ENCODE data around the gene PATL2. TPM values are rescaled to one million over a fixed set of nuclear protein-coding genes. Genes with fewer than 3 reads are reported as not detected.
"Not testable (repeated sequence)": the region's sequence is repeated elsewhere in the genome, so short reads cannot be mapped to it uniquely, and the experiment has no call there.

Gene PATL2
- total RNA-seq, 2 experiments from 2014 or later = 16.1 to 17.8 TPM

DNA sequence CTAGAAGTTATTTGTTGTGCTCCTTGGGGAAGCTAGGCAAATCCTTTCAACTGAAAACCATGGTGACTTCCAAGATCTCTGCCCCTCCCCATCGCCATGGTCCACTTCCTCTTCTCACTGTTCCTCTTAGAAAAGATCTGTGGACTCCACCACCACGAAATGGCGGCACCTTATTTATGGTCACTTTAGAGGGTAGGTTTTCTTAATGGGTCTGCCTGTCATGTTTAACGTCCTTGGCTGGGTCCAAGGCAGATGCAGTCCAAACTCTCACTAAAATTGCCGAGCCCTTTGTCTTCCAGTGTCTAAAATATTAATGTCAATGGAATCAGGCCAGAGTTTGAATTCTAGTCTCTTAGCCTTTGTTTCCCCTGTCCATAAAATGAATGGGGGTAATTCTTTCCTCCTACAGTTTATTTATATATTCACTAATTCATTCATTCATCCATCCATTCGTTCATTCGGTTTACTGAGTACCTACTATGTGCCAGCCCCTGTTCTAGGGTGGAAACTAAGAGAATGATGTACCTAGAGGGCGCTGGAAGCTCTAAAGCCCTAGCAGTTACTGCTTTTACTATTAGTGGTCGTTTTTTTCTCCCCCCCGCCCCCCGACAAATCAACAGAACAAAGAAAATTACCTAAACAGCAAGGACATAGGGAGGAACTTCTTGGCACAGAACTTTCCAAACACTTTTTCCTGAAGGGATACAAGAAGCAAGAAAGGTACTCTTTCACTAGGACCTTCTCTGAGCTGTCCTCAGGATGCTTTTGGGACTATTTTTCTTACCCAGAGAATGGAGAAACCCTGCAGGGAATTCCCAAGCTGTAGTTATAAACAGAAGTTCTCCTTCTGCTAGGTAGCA, 657 bp downstream of the PATL2 start:
- intact Hi-C loops (cut with micrococcal nuclease) = loop anchor here (1.0 to 5.0 kb wide), 3 partner anchors 18 to 47 kb away; partner anchors contain the start of gene SPG11
- peak; percentile 27 for TF ChIP-seq CTCF (IDR thresholded peaks at IDR 0.05)
- Mint-ChIP-seq H3K27me3 (no peaks in the 10 kb centered on the region), H3K36me3 (ENCODE audit: low read depth) (peaks cover 67% of the 10 kb centered on the region), H3K4me1 (ENCODE audit: low read depth) (peaks cover 29% of the 10 kb centered on the region), H3K9me3 (no peaks in the 10 kb centered on the region), H3K27ac (peak overlapping the region; percentile 100), H3K4me3 (peak overlapping the region; percentile 94)
- ChIA-PET POLR2A (interaction anchor here (0.6 to 37.9 kb wide), 14 partner anchors 14 to 313 kb away, joined by 3 to 1862 read pairs (median 5); partner anchors contain the start of genes CTDSPL2, SORD, SPG11 and TRIM69), CTCF (interaction anchor here (0.6 to 16.8 kb wide), 10 partner anchors 14 to 73 kb away, joined by 3 to 333 read pairs (median 3); partner anchors contain the start of genes SPG11 and TRIM69)
- ATAC-seq (peak; percentile 14), DNase-seq (peak; percentile 67)

DNA sequence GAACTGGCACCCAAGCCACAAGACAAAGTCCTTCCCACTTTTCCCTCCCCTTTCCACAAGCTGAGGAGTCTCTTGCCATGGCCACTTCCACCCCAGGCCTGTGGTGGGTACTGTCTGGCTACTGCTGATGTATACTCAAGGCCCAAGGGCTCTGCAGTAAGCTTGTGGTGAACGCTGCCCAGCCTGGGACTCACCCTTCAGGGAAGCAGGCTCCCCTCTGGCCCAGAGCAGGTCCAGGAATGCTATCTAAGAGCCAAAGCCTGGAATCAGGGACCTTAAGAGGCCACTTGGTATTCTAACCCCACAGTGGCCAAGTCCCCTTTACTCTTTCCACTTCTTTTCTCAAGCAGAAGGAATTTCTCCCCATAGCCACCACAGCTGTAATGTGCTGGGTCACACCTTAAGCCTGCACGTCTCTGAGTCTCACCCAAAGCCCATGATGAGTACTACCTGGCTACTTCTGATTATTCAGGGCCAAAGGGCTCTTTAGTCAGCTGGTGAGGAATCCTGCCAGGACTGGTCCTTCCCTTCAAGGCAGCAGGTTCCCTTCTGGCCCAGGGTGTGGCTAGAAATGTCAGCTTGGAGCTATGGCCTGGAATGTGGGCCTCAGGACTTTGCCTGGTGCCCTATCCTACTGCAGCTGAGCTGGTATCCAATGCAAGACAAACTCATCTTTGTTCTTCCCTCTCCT, 4.0 kb downstream of the PATL2 start:
- Mint-ChIP-seq H3K36me3 (ENCODE audit: low read depth) (peaks cover 50% of the 10 kb centered on the region), H3K4me3 (no peak overlapping the region), H3K9me3 (peaks cover 13% of the 10 kb centered on the region), H3K27ac (no peak overlapping the region), H3K4me1 (ENCODE audit: low read depth) (peaks cover 24% of the 10 kb centered on the region), H3K27me3 (no peaks in the 10 kb centered on the region)
- POLR2A ChIA-PET = interaction anchor here (0.6 to 37.9 kb wide), 4 partner anchors 12 to 286 kb away, joined by 3 to 1862 read pairs (median 3); partner anchors contain the start of gene SPG11
- DNase-seq (no peak), ATAC-seq (no peak)
- intact Hi-C loops (cut with micrococcal nuclease) = no loop called here
- CTCF ChIA-PET = interaction anchor here (1.2 to 16.8 kb wide), 3 partner anchors 8 to 41 kb away, joined by 3 to 333 read pairs (median 197); partner anchors contain the start of genes SPG11 and TRIM69
- no peak for TF ChIP-seq CTCF (IDR thresholded peaks at IDR 0.05)

DNA sequence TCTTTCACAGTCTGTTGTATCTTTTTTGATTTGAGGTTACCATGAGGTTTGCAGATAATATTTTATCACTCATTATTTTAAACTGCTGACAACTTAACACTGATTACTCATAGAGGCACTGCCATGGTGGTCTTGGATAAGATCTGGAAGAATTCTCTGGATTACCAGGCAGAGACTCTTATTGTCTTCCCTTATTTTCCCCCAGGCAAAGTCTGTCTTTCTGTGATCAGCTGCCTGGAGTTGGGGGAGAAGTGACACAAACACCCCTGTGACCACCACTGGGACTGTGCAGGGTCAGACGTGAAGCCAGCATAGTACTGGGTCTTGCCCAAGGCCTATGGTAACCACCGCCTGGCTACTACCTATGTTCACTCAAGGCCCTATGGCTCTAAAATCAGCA, 4.7 kb downstream of the PATL2 start:
- intact Hi-C loops (cut with micrococcal nuclease) = no loop called here
- DNase-seq (no peak), ATAC-seq (no peak)
- no peak for TF ChIP-seq CTCF (IDR thresholded peaks at IDR 0.05)
- Mint-ChIP-seq H3K27me3 (no peaks in the 10 kb centered on the region), H3K4me1 (ENCODE audit: low read depth) (peaks cover 27% of the 10 kb centered on the region), H3K4me3 (no peak overlapping the region), H3K27ac (no peak overlapping the region), H3K36me3 (ENCODE audit: low read depth) (peaks cover 45% of the 10 kb centered on the region), H3K9me3 (peaks cover 17% of the 10 kb centered on the region)
- POLR2A ChIA-PET = interaction anchor here (1.2 to 37.9 kb wide), 3 partner anchors 13 to 33 kb away, joined by 3 to 1862 read pairs (median 3); partner anchors contain the start of gene SPG11
- CTCF ChIA-PET = interaction anchor here (12.7 to 16.8 kb wide), 2 partner anchors 27 to 40 kb away, joined by 197 to 333 read pairs; partner anchors contain the start of genes SPG11 and TRIM69

DNA sequence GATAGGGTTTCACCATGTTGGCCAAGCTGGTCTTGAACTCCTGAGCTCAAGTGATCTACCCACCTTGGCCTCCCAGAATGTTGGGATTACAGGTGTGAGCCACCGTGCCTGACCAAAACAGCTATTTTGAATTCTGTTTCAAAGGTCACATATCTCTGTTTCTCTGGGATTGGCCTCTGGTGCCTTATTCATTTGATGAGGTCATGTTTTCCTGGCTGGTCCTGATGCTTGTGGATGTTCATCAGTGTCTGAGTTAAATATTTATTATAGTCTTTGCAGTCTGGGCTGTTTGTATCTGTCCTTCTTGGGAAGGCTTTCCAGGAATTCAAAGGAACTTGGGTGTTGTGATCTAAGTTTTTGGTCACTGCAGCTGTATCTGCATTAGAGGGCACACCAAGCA, 5.1 kb downstream of the PATL2 start:
- ChIA-PET POLR2A (interaction anchor here (1.3 to 37.9 kb wide), 2 partner anchors 20 to 32 kb away, joined by 3 to 1862 read pairs; partner anchors contain the start of gene SPG11), CTCF (interaction anchor here (1.0 to 16.8 kb wide), 3 partner anchors 27 to 42 kb away, joined by 3 to 333 read pairs (median 197); partner anchors contain the start of genes SPG11 and TRIM69)
- ATAC-seq (no peak), DNase-seq (no peak)
- Mint-ChIP-seq H3K36me3 (ENCODE audit: low read depth) (peaks cover 42% of the 10 kb centered on the region), H3K4me1 (ENCODE audit: low read depth) (peaks cover 30% of the 10 kb centered on the region), H3K27me3 (no peaks in the 10 kb centered on the region), H3K9me3 (peaks cover 20% of the 10 kb centered on the region), H3K4me3 (no peak overlapping the region), H3K27ac (no peak overlapping the region)
- intact Hi-C loops (cut with micrococcal nuclease) = no loop called here
- TF ChIP-seq CTCF (IDR thresholded peaks at IDR 0.05) = no peak

GRCh38 chr15:44700676-44701075, 10.4 kb downstream of the PATL2 start:
- POLR2A ChIA-PET = interaction anchor here (2.5 kb wide), 1 partner anchor 37 kb away, joined by 12 read pairs; the partner anchor contains the start of gene SPG11
- peak; percentile 56 for ATAC-seq

More at GRCh38 chr15:44700676-44701075, 10.4 kb downstream of the PATL2 start:
- H3K9me3 Mint-ChIP-seq = peaks cover 37% of the 10 kb centered on the region
- intact Hi-C loops (cut with micrococcal nuclease); H3K27me3 Mint-ChIP-seq; H3K27ac Mint-ChIP-seq; DNase-seq; H3K4me3 Mint-ChIP-seq: not testable (repeated sequence)
- CTCF ChIA-PET = interaction anchor here (1.2 to 1.6 kb wide), 3 partner anchors 18 to 37 kb away, joined by 3 to 6 read pairs (median 3); partner anchors contain the start of gene SPG11
- H3K36me3 Mint-ChIP-seq (ENCODE audit: low read depth) = peaks cover 27% of the 10 kb centered on the region
- peaks cover 24% of the 10 kb centered on the region for H3K4me1 Mint-ChIP-seq (ENCODE audit: low read depth)

Measured in activated CD8-positive, alpha-beta T cell treated with anti-CD3 and anti-CD28 coated beads for 36 hours (primary cell).